ELR (cell line): Measurements from ENCODE around the gene BSN.

Experiments used
- DNase-seq: peaks from one replicate; pipeline ENCODE4 v3.0.0-alpha.2; 2015; ENCODE audit warnings: low read depth

Gene BSN

DNA sequence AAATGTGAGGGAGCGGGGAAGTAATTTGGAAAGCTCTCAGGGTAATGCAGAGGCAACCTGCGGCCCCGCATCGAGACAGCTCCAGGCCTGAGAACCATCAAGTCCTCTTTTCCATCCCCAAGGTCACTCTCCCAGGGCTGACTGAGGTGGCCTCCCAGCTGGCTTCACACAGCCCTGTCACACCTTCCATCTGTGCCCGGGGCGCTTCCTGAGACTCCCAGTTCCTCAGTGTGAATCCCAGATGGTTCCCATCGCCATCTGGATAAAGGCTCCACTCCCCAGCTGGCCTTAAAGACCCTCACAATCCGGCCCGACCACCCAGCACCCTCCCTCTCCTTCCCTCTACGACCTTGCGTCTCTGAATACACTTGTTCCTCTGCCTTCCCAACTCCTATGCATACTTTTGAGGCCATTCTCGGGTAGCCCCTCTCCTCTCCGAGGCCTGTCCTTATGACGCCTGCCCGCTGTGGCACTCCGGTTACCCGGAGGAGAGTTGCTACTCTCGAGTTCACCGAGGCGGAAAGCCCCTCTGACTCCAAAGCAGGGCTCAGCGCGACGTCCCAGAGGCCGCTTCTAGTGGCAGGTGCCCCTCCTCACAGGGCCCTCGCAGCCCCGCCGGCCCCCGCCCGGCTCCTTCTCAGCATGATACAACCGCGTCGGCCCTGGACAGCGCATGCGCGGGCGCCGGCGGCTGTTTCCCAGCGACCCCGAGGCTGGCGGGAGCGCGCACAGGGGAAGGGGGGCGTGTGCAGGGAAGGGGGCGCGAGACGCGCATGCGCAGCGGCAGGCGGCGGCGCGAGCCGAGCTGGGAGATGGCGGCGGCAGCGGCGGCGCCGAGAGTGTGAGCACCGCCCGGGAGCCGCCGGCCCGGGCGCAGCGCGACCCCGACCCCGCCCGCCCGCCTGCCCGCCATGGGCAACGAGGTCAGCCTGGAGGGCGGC lies at the start of gene BSN:
Gene BSN, plus strand, starts transcription at position 786 of the 941 bp plus-strand sequence. Its CDS starts 126 bp downstream, at position 912.
- peak; percentile 88 for DNase-seq

DNA sequence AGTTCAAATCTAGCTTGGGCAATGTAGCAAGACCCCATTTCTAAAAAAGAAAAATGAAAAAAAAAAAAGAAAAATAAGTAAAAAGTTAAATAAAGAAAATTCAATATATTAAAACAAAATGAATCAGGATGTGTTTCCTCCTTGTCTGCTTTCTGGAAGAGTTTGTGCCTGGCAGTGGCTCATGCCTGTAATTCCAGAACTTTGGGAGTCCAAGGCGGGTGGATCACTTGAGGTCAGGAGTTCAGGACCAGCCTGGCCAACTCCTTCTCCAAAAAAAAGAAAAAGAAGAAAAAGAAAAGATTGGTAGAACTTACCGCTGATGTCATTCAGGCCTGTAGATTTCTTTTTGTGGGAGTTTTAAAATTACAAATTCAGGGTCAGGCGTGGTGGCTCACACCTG lies 47.4 kb upstream of the BSN start:
- no peak for DNase-seq

DNA sequence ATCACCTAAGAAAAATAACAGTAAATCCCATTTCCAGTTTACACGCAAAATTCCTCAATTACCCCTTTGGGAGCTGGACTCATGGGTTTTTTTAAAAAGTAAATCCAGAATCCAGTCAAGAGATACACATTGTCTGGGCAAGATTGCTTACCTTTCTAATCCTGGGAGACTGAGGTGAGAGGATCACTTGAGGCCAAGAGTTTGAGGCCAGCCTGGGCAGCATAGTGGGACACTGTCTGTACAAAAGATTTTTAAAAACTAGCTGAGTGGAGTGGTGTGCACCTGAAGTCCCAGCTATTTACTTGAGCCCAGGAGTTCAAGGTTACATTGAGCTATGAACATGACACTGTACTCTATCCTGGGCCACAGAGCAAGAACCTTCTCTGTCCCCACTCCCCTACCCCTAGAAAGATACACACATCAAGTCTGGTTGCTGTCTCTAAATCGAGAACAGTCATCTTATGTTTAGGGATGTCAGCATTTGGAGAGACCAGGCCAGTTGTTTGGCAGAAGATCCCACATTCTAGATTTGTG lies 45.2 kb upstream of the BSN start:
- DNase-seq, result no peak

GRCh38 chr3:49511639-49512038 lies 42.6 kb upstream of the BSN start:
- DNase-seq, result no peak

GRCh38 chr3:49512781-49513355 lies 41.4 kb upstream of the BSN start:
- DNase-seq, result no peak

DNA sequence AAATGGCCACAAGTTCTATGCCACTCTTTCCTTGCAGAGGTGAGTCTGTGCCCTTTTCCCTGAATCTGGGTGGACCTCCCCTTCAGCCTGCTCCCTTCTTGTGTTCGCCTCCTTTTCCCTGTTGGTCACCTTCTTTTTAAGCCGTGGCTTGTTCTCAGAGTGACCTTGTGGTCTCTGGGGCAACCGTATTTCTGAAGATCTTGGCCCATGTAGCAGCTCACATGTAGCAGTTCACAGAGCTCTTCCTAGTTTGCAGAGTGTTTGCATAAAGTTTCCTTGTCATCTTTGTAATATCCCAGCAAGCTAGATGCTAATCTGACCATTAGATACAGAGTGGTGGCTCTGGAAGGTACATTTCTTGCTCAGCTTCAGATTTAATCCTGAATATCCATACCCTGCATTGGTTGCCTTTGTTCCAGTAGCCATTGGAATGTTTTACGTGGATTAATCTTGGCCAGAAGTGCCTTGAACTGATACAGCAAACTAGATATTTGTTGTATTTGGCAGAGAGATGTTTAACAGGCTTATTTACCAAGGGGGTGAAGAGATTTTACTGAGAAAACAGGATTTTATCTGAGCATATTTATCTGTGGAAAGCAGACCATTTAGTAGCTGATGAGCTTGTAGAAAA lies 40.7 kb upstream of the BSN start:
- DNase-seq, result no peak

DNA sequence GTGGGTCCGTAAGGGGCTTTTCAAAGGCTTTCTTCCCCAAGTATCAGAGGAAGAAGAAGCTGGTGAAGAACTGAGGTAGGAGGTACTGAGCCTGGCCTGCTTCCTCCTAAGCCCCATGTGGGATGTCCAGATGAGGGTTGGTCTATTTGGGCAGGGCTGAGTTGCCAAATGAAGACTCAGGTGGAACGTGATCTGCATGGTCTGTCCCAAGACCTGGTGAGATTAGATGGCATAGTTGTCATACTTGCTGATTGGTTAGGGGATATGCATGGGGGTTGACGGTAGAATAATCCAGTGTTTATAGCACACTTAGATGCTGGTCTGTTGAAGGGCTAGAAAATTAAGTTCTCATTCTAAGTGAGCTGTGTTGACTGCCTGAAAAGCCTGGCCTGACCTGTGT lies 36.3 kb upstream of the BSN start:
- DNase-seq, result no peak

- no peak for DNase-seq
Observed at GRCh38 chr3:49518441-49518840, 35.8 kb upstream of the BSN start.

GRCh38 chr3:49519296-49519695 lies 35.0 kb upstream of the BSN start:
- DNase-seq, result no peak

GRCh38 chr3:49519916-49520385 lies 34.3 kb upstream of the BSN start:
- no peak for DNase-seq

GRCh38 chr3:49523756-49524747 lies 30.2 kb upstream of the BSN start:
- DNase-seq, result no peak

GRCh38 chr3:49529567-49529966 lies 24.7 kb upstream of the BSN start:
- no peak for DNase-seq

DNA sequence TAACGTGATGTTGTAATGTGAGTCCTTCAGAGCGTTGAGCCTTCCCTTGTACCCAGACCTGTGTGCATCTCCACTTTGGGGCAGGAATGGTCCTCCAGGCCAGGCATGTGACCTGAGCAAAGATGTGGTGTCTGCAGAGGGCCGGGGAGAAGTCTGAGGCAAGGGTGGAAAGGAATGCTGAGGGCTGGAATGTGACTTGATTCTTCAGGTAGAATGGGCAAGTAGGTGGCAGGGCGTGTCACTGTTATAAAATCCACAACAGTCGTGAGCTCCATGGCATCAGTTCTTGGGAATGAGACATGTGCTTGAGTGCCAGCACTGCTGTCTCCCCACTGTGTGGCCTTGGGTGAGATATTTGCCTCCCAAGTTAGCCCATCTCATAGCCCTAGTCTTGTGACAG lies 24.0 kb upstream of the BSN start:
- DNase-seq, result no peak

DNA sequence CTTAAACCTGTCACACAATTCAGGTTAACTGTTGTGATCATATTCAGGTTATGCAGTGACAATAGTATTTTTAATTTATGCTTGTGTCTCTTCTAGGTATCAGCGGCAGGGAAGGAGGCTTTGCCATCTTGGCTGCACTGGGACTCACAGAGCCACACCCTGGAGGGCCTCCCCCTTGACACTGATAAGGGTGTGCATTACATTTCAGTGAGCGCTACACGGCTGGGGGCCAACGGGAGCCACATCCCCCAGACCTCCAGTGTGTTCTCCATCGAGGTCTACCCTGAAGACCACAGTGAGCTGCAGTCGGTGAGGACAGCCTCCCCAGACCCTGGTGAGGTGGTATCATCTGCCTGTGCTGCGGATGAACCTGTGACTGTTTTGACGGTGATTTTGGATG lies 23.6 kb upstream of the BSN start:
- DNase-seq, result no peak

DNA sequence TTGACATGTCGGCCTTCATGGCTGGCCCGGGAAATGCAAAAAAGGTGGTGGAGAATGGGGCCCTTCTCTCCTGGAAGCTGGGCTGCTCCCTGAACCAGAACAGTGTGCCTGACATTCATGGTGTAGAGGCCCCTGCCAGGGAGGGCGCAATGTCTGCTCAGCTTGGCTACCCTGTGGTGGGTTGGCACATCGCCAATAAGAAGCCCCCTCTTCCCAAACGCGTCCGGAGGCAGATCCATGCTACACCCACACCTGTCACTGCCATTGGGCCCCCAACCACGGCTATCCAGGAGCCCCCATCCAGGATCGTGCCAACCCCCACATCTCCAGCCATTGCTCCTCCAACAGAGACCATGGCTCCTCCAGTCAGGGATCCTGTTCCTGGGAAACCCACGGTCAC lies 23.1 kb upstream of the BSN start:
- no peak for DNase-seq

GRCh38 chr3:49531715-49532114 lies 22.6 kb upstream of the BSN start:
- DNase-seq, result no peak

GRCh38 chr3:49533031-49533430 lies 21.2 kb upstream of the BSN start:
- no peak for DNase-seq

DNA sequence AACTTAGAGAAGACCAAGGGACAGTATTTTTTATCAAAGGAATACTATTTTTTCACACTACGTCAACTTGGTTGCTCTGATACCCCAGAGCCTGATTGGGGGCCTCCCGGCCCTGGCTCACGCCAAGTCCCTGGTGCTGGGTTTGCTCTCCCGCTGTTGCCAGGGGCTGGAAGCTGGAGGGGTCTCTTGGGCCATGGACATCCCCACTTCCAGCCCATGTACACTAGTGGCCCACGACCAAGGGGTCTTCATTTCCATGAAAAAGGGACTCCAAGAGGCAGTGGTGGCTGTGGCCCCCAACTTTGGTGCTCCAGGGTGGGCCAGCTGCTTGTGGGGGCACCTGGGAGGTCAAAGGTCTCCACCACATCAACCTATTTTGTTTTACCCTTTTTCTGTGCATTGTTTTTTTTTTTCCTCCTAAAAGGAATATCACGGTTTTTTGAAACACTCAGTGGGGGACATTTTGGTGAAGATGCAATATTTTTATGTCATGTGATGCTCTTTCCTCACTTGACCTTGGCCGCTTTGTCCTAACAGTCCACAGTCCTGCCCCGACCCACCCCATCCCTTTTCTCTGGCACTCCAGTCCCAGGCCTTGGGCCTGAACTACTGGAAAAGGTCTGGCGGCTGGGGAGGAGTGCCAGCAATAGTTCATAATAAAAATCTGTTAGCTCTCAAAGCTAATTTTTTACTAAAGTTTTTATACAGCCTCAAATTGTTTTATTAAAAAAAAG lies 20.3 kb upstream of the BSN start:
- no peak for DNase-seq

GRCh38 chr3:49534581-49535441 lies 19.5 kb upstream of the BSN start:
- DNase-seq, result no peak
